ENCODE results near the gene CATSPER3.
"Not testable (repeated sequence)": the region's sequence is repeated elsewhere in the genome, so short reads cannot be mapped to it uniquely, and the experiment has no call there.

The CATSPER3 gene

GRCh38 chr5:134975078-134975715, 7.5 kb downstream of the CATSPER3 start:
- no peak for DNase-seq

- DNase-seq: no peak
Measured at GRCh38 chr5:134975843-134976242, 8.1 kb downstream of the CATSPER3 start.

GRCh38 chr5:134976841-134977240, 9.1 kb downstream of the CATSPER3 start:
- no peak for DNase-seq

GRCh38 chr5:134979416-134979815, 11.7 kb downstream of the CATSPER3 start:
- DNase-seq: no peak

GRCh38 chr5:134982230-134982629, 14.5 kb downstream of the CATSPER3 start:
- DNase-seq: no peak

GRCh38 chr5:134989266-134989830, 21.6 kb downstream of the CATSPER3 start:
- DNase-seq: no peak

- DNase-seq: not testable (repeated sequence)
Measured at GRCh38 chr5:134990183-134990582, 22.5 kb downstream of the CATSPER3 start.

GRCh38 chr5:134992148-134992547, 24.4 kb downstream of the CATSPER3 start:
- DNase-seq: no peak

GRCh38 chr5:134993161-134993560, 25.5 kb downstream of the CATSPER3 start:
- no peak for DNase-seq

GRCh38 chr5:134994560-134995156, 27.0 kb downstream of the CATSPER3 start:
- no peak for DNase-seq

GRCh38 chr5:134995850-134996402, 28.2 kb downstream of the CATSPER3 start:
- no peak for DNase-seq

- DNase-seq: no peak
Measured at GRCh38 chr5:134997015-134997414, 29.3 kb downstream of the CATSPER3 start.

- not testable (repeated sequence) for DNase-seq
Measured at GRCh38 chr5:134998068-134998467, 30.4 kb downstream of the CATSPER3 start.

GRCh38 chr5:135004376-135004775, 36.7 kb downstream of the CATSPER3 start:
- DNase-seq: no peak

- no peak for DNase-seq
Measured at GRCh38 chr5:135005076-135005475, 37.4 kb downstream of the CATSPER3 start.

- no peak for DNase-seq
Measured at GRCh38 chr5:135007305-135007704, 39.6 kb downstream of the CATSPER3 start.

- DNase-seq: no peak
Measured at GRCh38 chr5:135007749-135008363, 40.1 kb downstream of the CATSPER3 start.

GRCh38 chr5:135008556-135008955, 40.8 kb downstream of the CATSPER3 start:
- no peak for DNase-seq

- DNase-seq: no peak
Measured at GRCh38 chr5:135008981-135009735, 41.5 kb downstream of the CATSPER3 start.

- DNase-seq: no peak
Measured at GRCh38 chr5:135009736-135010501, 42.2 kb downstream of the CATSPER3 start.

GRCh38 chr5:135010502-135011354, 43.0 kb downstream of the CATSPER3 start:
- no peak for DNase-seq

Measured in fibroblast of skin of back (primary cell).